Measurements from ENCODE around the gene ZNF335.
"Not testable (repeated sequence)": the region's sequence is repeated elsewhere in the genome, so short reads cannot be mapped to it uniquely, and the experiment has no call there.

The ZNF335 gene

DNA sequence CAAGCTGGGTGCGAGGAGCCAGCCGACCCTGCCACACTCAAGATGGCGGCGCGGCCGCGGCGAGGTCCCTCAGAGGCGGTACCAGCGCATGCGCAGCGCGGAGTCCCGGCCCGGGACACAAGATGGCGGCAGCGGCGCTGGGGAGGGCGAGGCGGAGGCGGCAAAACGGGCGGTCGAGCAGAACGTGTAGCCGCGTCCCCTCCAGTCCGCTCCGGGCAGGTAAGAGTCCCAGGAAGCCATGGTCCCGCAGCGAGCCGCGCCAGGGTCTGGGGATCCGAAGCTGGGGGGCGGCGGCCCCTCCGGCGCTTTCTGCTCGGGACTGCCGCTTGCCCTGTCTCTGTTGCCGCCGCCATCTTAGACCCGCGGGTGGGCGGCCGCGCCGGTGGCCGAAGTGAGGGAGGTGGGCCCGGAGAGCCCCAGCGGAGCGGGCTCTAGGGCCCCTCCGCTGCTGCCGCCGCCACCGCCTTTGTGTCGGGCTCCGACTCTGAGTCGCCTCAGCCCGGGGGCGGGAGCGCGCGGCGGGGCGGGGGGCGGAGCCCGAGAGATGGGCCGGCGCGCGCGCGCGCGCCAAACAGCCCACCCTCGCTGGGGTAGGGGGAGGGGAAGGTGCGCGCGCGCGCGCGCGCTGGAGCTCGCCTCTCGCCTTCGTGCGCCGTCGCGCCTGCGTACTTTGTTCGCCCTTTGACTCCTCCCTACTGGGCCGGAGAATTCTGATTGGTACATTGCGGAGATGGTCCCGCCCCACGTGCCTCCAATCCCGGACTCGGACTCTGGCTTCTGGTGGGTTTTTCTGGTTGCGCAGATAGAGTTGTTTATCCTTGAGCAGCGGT, 37.2 kb downstream of the ZNF335 start, which contains the start of gene PCIF1:
Gene PCIF1, plus strand, starts transcription at position 98 of the 830 bp plus-strand sequence. CDS start 4,317 bp downstream, outside the sequence.
- DNase-seq (ENCODE audit: low read depth in 1 of 2, low spot score in 1 of 2), result peak; percentile 96 to 98

DNA sequence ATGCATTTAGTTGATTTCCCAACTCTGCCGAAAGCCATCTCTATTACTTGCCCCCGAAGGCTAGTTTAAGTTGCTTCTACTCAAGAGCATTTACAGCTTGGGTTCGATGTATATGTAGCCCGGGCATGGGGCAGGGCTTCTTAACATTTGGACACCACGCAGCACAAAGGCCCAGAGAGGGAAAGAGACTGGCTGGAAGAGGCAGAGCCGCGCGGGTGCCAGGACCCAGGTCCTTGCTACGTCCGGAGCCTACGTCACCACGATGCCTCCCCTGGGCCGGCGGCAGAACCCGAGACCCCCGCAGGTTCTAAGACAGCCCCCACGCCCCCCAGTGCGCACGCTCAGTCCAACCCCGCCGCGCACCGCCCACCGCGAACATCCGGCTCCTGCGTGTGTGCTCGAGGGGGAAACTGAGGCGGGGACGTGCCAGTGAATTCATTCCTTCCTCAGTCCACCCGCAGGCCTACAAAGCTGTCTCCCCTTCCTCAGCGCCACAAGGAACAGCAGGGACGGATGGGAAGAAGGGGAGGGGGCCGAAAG, 37.9 kb downstream of the ZNF335 start:
- no peak for DNase-seq (ENCODE audit: low read depth in 1 of 2, low spot score in 1 of 2)

DNA sequence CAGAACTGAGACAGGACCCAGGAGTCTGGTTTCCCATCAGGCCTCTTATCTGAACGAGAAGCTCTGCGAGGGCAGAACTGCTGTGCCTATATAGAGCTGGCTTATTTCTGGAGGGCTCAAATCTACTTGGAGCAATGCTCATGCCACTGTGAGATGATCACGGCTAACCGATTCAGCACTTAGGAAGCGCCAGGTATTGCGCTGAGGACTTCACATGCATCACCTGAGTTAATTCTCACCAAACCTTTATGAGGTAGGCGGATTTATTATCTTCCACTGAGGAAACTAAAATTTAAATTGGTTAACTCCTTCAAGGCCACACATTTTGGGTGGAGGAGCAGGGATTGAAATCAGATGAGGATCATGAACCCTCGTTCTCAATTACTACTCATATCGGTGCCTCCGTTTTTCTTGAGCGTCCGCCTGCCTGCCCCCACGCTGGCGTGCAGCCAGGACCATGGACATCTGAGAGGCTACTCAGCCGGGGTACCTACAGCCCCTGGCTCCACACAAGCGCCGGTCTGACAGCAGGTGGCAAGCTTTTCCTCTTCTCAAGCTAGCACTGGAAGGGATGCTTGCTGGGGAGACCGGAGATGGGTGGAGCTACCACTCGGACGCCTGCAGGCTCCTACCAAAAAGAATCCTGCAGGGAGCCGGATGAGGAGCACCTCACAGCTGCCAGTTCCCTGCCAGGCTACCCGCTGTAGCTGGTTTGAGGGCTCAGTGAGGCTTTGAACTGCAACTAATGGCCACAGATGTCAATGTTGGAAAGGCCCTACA, 38.5 kb downstream of the ZNF335 start:
- peak; percentile 26 to 56 for DNase-seq (ENCODE audit: low read depth in 1 of 2, low spot score in 1 of 2)

DNA sequence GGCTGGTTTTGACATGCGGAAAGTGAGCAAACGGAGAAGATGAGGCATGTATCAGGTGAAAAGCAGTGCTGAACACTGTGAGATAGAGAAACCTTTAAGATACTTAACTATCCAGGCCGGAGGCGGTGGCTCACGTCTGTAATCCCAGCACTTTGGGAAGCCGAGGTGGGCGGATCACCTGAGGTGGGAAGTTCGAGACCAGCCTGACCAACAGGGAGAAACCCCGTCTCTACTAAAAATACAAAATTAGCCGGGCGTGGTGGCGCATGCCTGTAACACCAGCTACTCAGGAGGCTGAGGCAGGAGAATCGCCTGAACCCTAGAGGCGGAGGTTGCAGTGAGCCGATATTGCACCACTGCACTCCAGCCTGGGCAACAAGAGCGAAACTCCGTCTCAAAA, 40.3 kb downstream of the ZNF335 start:
- DNase-seq (ENCODE audit: low read depth in 1 of 2, low spot score in 1 of 2), result not testable (repeated sequence)

DNA sequence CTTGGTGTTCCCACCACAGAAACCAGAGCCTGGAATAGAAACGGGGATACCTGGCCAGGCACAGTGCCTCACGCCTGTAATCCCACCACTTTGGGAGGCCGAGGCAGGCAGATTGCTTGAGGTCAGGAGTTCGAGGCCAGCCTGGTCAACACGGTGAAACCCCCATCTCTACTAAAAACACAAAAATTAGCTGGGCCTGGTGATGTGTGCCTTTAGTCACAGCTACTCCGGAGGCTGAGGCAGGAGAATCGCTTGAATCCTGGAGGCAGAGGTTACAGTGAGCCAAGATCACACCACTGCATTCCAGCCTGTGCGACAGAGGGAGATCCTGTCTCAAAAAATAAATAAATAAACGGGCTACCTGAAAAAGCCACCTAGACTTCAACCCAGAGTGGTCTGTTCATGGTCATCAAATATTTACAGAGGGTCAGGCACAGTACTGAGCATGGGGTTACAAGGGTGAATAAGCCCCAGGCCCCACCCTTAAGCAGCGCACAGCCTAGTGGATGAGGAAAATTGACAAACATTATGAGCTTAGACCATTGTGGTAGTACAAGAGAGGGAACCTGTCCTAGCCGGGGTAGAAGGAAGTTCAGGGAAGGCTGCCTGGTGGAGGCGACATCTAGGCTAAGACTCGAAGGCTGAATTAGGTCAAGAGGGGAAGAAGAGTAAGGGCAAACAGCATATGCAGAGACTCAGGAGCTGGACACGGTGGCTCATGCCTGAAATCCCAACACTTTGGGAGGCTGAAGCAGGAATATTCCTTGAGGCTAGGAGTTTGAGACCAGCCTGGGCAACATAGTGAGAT, 44.7 kb downstream of the ZNF335 start:
- no peak for DNase-seq (ENCODE audit: low read depth in 1 of 2, low spot score in 1 of 2)

- no peak for DNase-seq (ENCODE audit: low read depth in 1 of 2, low spot score in 1 of 2)
Measured at GRCh38 chr20:45926731-45927070, 45.3 kb downstream of the ZNF335 start.

DNA sequence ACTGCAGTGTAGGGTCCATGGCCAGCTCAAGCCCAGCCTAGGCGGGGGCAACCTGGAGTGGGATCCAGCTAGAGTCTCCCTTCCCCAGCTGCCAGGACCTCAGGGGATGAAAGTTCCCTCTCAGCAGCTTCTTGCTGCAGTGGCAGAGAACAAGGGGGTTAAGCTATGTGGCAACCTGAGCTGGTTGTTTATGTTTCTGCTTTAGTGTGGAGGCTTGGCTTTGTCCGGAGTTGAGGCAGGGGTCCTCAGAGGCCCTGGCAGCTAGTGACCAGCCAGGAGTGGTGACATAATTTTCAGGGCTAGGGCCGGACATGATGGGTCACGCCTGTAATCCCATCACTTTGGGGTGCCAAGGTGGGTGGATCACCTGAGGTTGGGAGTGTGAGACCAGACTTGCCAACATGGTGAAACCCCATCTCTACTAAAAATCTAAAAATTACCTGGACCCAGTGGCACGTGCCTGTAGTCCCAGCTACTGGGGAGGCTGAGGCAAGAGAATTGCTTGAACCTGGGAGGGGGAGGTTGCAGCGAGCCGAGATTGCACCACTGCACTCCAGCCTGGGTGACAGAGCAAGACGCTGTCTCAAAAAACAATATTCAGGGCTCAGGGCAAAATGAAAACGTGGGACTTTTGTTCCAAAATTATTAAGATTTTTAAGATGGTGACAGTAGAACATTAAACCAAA, 46.0 kb downstream of the ZNF335 start:
- no peak for DNase-seq (ENCODE audit: low read depth in 1 of 2, low spot score in 1 of 2)

GRCh38 chr20:45924391-45925261, 47.4 kb downstream of the ZNF335 start:
- DNase-seq (ENCODE audit: low read depth in 1 of 2, low spot score in 1 of 2), result no peak

DNA sequence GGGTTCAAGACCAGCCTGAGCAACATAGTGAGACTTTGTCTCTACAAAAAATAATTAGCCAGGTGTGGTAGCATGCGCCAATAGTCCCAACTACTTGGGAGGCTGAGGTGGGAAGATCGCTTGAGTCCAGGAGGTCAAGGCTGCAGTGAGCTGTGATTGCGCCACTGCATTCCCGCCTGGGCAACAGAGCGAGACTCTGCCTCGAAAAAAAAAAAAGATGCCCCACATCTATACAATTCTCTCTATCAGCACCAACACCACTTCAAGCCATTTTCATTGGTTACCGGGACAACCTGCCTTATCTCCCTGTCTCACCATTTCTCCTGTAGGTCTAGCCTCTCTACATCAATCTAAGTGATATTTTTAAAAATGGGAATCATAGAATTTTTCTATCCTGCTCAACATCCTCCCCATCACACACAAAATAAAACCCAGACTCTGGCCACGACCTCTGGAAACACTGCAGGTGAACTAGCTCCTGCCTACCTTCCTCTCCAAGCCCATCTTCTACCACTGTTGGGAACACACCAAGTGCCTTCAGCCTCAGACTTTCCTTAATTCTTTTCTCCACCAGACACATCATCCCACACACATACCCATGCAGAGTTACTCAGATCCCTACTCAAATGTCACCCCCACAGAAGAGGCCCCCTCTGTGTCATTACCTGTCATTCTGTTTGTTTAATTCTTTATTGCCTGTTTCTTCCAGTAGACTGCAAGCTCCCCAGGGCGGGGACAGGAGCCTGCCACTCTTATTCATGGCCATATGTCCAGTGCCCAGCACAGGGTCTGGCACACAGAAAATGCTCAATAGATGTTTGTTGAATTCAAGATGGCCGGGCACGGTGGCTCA, 50.4 kb downstream of the ZNF335 start:
- DNase-seq (ENCODE audit: low read depth in 1 of 2, low spot score in 1 of 2), result no peak

DNA sequence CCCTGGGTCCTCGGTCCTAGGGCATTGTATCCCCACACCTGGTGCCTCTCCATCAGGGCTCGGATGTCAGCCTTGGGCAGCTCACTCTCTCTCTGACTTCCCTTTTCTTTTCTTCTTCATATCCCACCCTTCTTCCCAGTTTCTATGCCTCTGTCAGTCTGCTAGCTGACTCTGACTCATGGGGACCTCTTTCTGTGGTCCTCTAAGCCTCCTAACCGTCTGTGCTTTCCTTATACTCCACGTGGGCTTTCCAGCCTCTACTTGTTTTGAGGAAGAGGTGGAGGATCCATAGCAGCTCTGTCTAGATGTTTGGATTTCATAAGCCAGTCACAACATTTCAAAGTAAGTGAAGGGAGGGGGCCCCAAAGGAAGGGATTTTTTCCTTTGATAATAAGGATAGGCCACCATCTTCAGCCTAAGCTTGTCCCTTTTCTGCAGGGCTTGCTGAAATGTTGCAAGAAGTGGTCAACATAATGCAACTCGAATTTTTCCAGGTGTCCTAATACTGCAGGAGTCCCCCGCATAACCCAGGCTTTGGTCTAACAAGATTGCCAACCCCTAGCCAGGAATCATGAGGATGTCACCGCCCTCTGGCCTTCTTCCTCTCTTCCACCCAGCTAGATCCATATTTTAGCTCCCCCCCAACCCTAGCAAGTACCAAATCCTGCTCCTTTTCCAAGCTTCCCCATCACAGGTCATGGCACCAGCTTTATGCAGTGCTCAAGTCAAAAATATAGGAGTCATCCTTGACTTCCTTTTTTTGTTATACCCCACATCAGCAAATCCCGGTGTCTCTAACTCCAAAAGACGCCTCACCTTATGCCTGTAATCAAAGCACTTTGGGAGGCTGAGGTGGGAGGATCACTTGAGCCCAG, 51.3 kb downstream of the ZNF335 start:
- DNase-seq (ENCODE audit: low read depth in 1 of 2, low spot score in 1 of 2), result no peak

- no peak for DNase-seq (ENCODE audit: low read depth in 1 of 2, low spot score in 1 of 2)
Measured at GRCh38 chr20:45919542-45920399, 52.2 kb downstream of the ZNF335 start.

DNA sequence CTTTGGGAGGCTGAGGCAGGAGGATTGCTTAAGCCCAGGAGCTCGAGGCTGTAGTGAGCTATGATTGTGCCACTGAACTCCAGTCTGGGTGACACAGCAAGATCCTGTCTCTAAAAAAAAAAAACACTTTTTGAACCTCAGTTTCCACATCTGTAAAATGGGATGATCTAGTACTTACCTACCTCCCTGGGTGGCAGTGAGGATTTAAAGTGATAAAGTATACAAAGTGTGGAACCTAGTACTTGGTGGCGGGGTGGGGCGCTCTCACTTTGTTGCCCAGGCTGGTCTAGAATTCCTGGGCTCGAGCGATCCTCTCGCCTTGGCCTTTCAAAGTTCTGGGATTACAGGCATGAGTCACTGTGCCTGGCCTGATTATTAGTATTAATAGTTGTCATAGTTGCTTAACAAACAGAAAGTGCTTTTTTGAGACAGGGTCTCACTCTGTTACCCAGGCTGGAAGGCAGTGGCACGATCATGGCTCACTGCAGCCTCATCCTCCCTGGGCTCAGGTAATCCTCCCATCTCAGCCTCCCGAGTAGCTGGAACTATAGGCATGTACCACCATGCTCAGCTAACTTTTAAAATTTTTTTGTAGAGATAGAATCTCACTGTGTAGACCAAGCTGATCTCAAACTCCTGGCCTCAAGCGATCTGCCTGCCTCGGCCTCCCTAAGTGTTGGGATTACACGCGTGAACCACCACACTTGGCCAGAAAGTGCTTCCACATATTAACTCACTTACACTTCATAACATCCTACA, 53.0 kb downstream of the ZNF335 start:
- no peak for DNase-seq (ENCODE audit: low read depth in 1 of 2, low spot score in 1 of 2)

- DNase-seq (ENCODE audit: low read depth in 1 of 2, low spot score in 1 of 2), result no peak
Measured at GRCh38 chr20:45918182-45918737, 53.7 kb downstream of the ZNF335 start.

- DNase-seq (ENCODE audit: low read depth in 1 of 2, low spot score in 1 of 2), result no peak
Measured at GRCh38 chr20:45917790-45918141, 54.2 kb downstream of the ZNF335 start.

- no peak for DNase-seq (ENCODE audit: low read depth in 1 of 2, low spot score in 1 of 2)
Measured at GRCh38 chr20:45913116-45913515, 58.9 kb downstream of the ZNF335 start.

- no peak for DNase-seq (ENCODE audit: low read depth in 1 of 2, low spot score in 1 of 2)
Measured at GRCh38 chr20:45912344-45912682, 59.7 kb downstream of the ZNF335 start.
